IMR-90 (cell line): ENCODE results near the gene FAM120A. TPM values are rescaled to one million over a fixed set of nuclear protein-coding genes. Genes with fewer than 3 reads are reported as not detected.

Experiments
- ATAC-seq: fragments of 200-7000 bp; cut with Tn5 transposase; 2 replicates; pipeline ENCODE4 v1.9.1; 2020; ENCODE audit warnings: low read depth, mild to moderate bottlenecking, moderate library complexity
- BruUV-seq: library from RNA; stranded (reverse); fragments of 400-500 nt; replicated peaks from 2 replicates; lab custom pipeline; 2021; lab: Mats Ljungman, UMichigan
- CTCF ChIA-PET: fragments of 300-600 bp; formaldehyde crosslinking; extraction: SDS; loops from one replicate; lab custom pipeline; 2021; ENCODE audit warnings: antibody characterized with exemption; lab: Yijun Ruan, JAX
- POLR2A ChIA-PET: fragments of 300-600 bp; sonication (Branson Sonifier 250); formaldehyde crosslinking; loops from one replicate; lab custom pipeline; 2022; ENCODE audit warnings: antibody characterized with exemption; ENCODE audit not compliant: unreplicated experiment; lab: Charles Lee
- DNase-seq: peaks from one replicate; pipeline ENCODE4 v3.0.0; 2013
- H2AFZ ChIP-seq: replicated peaks from 2 replicates; pipeline ENCODE3; 2013; ENCODE audit warnings: low read length, mild to moderate bottlenecking; ENCODE audit not compliant: poor library complexity
- H2AK5ac ChIP-seq: 2 replicates; pipeline ENCODE4 v1.6.1; 2013; ENCODE audit warnings: low read depth, low read length, inconsistent platforms
- H2AK9ac ChIP-seq: replicated peaks from 2 replicates; pipeline ENCODE3; 2013; ENCODE audit warnings: mild to moderate bottlenecking, low read depth, low read length, moderate library complexity; ENCODE audit not compliant: poor library complexity
- H2BK120ac ChIP-seq: 2 replicates; pipeline ENCODE4 v1.6.1; 2013; ENCODE audit warnings: low read depth, low read length, inconsistent platforms
- H2BK15ac ChIP-seq: 3 replicates; pipeline ENCODE4 v1.6.1; 2013; ENCODE audit warnings: low read depth, low read length, inconsistent platforms
- H2BK20ac ChIP-seq: 2 replicates; pipeline ENCODE4 v1.6.1; 2013; ENCODE audit warnings: low read depth, mild to moderate bottlenecking, inconsistent platforms, low read length, moderate library complexity
- H2BK5ac ChIP-seq: 2 replicates; pipeline ENCODE4 v1.6.1; 2013; ENCODE audit warnings: mild to moderate bottlenecking, low read depth, low read length, inconsistent platforms; ENCODE audit not compliant: poor library complexity, severe bottlenecking
- H3K14ac ChIP-seq: replicated peaks from 2 replicates; pipeline ENCODE4 v1.6.1; 2013; ENCODE audit warnings: low read depth, low read length, inconsistent platforms
- H3K18ac ChIP-seq: 2 replicates; pipeline ENCODE4 v1.6.1; 2013; ENCODE audit warnings: low read depth, low read length, control low read depth
- H3K23ac ChIP-seq: 2 replicates; pipeline ENCODE4 v1.6.1; 2013; ENCODE audit warnings: low read depth, low read length, inconsistent platforms
- H3K27ac ChIP-seq: 2 replicates; pipeline ENCODE4 v1.5.1; 2013; ENCODE audit warnings: mild to moderate bottlenecking, control low read depth, low read length; ENCODE audit not compliant: insufficient read depth
- H3K27me3 ChIP-seq: 2 replicates; pipeline ENCODE4 v1.6.1; 2013; ENCODE audit warnings: low read length; ENCODE audit not compliant: control insufficient read depth, insufficient read depth
- H3K36me3 ChIP-seq: 2 replicates; pipeline ENCODE4 v1.6.1; 2013; ENCODE audit warnings: low read length, mixed read lengths; ENCODE audit not compliant: control insufficient read depth, insufficient read depth
- H3K4ac ChIP-seq: 2 replicates; pipeline ENCODE4 v1.6.1; 2013; ENCODE audit warnings: low read depth, low read length, inconsistent platforms
- H3K4me1 ChIP-seq: 2 replicates; pipeline ENCODE4 v1.6.1; 2013; ENCODE audit warnings: low read length, mixed read lengths; ENCODE audit not compliant: control insufficient read depth, insufficient read depth
- H3K4me2 ChIP-seq: 2 replicates; pipeline ENCODE4 v1.6.1; 2013; ENCODE audit warnings: low read depth, mild to moderate bottlenecking, control low read depth, low read length, moderate library complexity
- H3K4me3 ChIP-seq: 2 replicates; pipeline ENCODE4 v1.5.1; 2013; ENCODE audit warnings: low read depth, mild to moderate bottlenecking, control low read depth, low read length, moderate library complexity; ENCODE audit not compliant: insufficient read depth
- H3K56ac ChIP-seq: 2 replicates; pipeline ENCODE4 v1.6.1; 2013; ENCODE audit warnings: low read length, inconsistent platforms; ENCODE audit not compliant: insufficient read depth; ENCODE audit errors: extremely low read depth
- H3K79me1 ChIP-seq, 2 experiments: 2 replicates each; pipeline ENCODE4 v1.6.1; 2013; ENCODE audit warnings: low read length in 2 of 2, inconsistent platforms in 1 of 2, low read depth in 1 of 2
- H3K9ac ChIP-seq: 2 replicates; pipeline ENCODE4 v1.6.1; 2013; ENCODE audit warnings: low read depth, low read length, control low read depth
- H3K9me1 ChIP-seq: 2 replicates; pipeline ENCODE4 v1.6.1; 2013; ENCODE audit warnings: low read length, inconsistent platforms; ENCODE audit not compliant: insufficient read depth
- H3K9me3 ChIP-seq: 2 replicates; pipeline ENCODE4 v1.6.1; 2013; ENCODE audit warnings: low read length; ENCODE audit not compliant: control insufficient read depth, insufficient read depth
- H4K20me1 ChIP-seq: 2 replicates; pipeline ENCODE4 v1.6.1; 2013; ENCODE audit warnings: low read length, inconsistent platforms; ENCODE audit not compliant: insufficient read depth
- H4K5ac ChIP-seq: 2 replicates; pipeline ENCODE4 v1.6.1; 2013; ENCODE audit warnings: mild to moderate bottlenecking, low read depth, low read length, control low read depth
- H4K8ac ChIP-seq, 2 experiments: 2 replicates each; pipeline ENCODE4 v1.6.1; 2013; ENCODE audit warnings: low read depth in 2 of 2, low read length in 2 of 2, control low read depth in 1 of 2, inconsistent platforms in 1 of 2
- H4K91ac ChIP-seq: 2 replicates; pipeline ENCODE4 v1.6.1; 2013; ENCODE audit warnings: low read depth, low read length, inconsistent platforms; ENCODE audit not compliant: insufficient read depth
- CHD1 ChIP-seq: IDR thresholded peaks from 2 replicates; pipeline ENCODE4 v1.6.1; 2012; ENCODE audit warnings: low read depth, low read length, improper control_type of control experiment
- CTCF ChIP-seq: conservative IDR thresholded peaks from 2 replicates; pipeline ENCODE4 v1.5.1; 2012; ENCODE audit warnings: mild to moderate bottlenecking, low read depth, low read length, improper control_type of control experiment
- ELK1 ChIP-seq: fragments of 150-350 bp; IDR thresholded peaks from 2 replicates; pipeline ENCODE4 v1.6.1; 2016; ENCODE audit warnings: low read depth, mild to moderate bottlenecking, low read length, moderate library complexity, borderline replicate concordance
- FOS ChIP-seq: fragments of 150-350 bp; IDR thresholded peaks from 2 replicates; pipeline ENCODE4 v1.6.1; 2016; ENCODE audit warnings: low read depth, low read length
- MAZ ChIP-seq: IDR thresholded peaks from 2 replicates; pipeline ENCODE4 v1.6.1; 2012; ENCODE audit warnings: low read depth, mild to moderate bottlenecking, low read length, improper control_type of control experiment, moderate library complexity, borderline replicate concordance
- SMC3 ChIP-seq: fragments of 150-350 bp; IDR thresholded peaks from 2 replicates; pipeline ENCODE4 v1.6.1; 2016; ENCODE audit warnings: low read depth, mild to moderate bottlenecking, antibody characterized with exemption, low read length, moderate library complexity
- WGBS, 2 experiments: methylation state at CpG; one replicate each; pipeline versions ENCODE4 v1.1.5 to v1.1.7; 2013; ENCODE audit warnings: missing lambda C conversion rate in 2 of 2; ENCODE audit not compliant: insufficient read length in 1 of 2; ENCODE audit errors: extremely low coverage in 2 of 2; 5-methylcytosine and 5-hydroxymethylcytosine counted together
- dilution Hi-C: fragments of 300-500 bp; cut with HindIII; formaldehyde crosslinking; loops from one replicate; pipeline ENCODE4 v1.14.3; 2018; ENCODE audit warnings: low sequenced_read_pairs; ENCODE audit not compliant: unreplicated experiment
- in situ Hi-C: fragments of 300-500 bp; cut with MboI; formaldehyde crosslinking; loops from 3 replicates; pipeline ENCODE4 v1.14.3; 2019; ENCODE audit warnings: low sequenced_read_pairs, inconsistent platforms, mixed read lengths
- intact Hi-C: fragments of 100-400 bp; cut with micrococcal nuclease; formaldehyde crosslinking; loops from 2 replicates; pipeline ENCODE4 v1.10.0; 2022
- polyA plus RNA-seq, 3 experiments: library from polyadenylated mRNA; depleted of rRNA; stranded (reverse); fragments of >200 nt; gene quantifications; 2 replicates each; pipeline ENCODE4 v1.2.3, GENCODE V29; 2012; ENCODE audit warnings: low replicate concordance in 1 of 3
- total RNA-seq: library from RNA; depleted of rRNA; stranded (reverse); fragments of >200 nt; gene quantifications from 2 replicates; pipeline ENCODE4 v1.2.3, GENCODE V29; 2012

FAM120A gene
- total and polyA plus RNA-seq, 2 of the 4 experiments (the other 2 are of a cell fraction), result 61.6 to 75.1 TPM

- Histone ChIP-seq H2BK120ac (no peak overlapping the region), H4K8ac (no peak overlapping the region), H2BK20ac (no peak overlapping the region), H4K20me1 (peaks cover 78% of the 10 kb centered on the region), H2AK9ac (no peak overlapping the region), H3K14ac (no peak overlapping the region), H3K27ac (no peak overlapping the region), H3K9me1 (peaks cover 19% of the 10 kb centered on the region), H4K5ac (no peak overlapping the region), H3K4ac (no peak overlapping the region), H2AK5ac (no peak overlapping the region), H3K4me2 (no peak overlapping the region), H2BK5ac (no peak overlapping the region), H3K79me1 (peaks cover 16 to 69% of the 10 kb centered on the region in 2 experiments; a peak in 3 of 4 replicates), H3K9ac (no peak overlapping the region), H3K56ac (no peak overlapping the region), H3K4me1 (peaks cover 15% of the 10 kb centered on the region), H3K23ac (no peak overlapping the region), H3K36me3 (no peaks in the 10 kb centered on the region), H4K91ac (no peak overlapping the region), H3K4me3 (no peak overlapping the region), H3K9me3 (no peaks in the 10 kb centered on the region), H3K27me3 (no peaks in the 10 kb centered on the region), H3K18ac (no peak overlapping the region), H2BK15ac (no peak overlapping the region), H2AFZ (no peak overlapping the region)
- in situ Hi-C loops (loop anchor here (25.0 kb wide), 1 partner anchor 696 kb away; no protein-coding TSS in a partner anchor), dilution Hi-C loops (loop anchor here (10.0 kb wide), 1 partner anchor 99 kb away; no protein-coding TSS in a partner anchor), intact Hi-C loops (no loop called here)
- POLR2A ChIA-PET, result no interaction called here
- CTCF ChIA-PET, result interaction anchor here (0.9 kb wide), 1 partner anchor 100 kb away, joined by 3 read pairs; no protein-coding TSS in a partner anchor
- WGBS, 2 experiments, result no CpG with 5 or more reads among the region's 6 CpGs
- TF ChIP-seq CTCF, result no peak
- no peak for TF ChIP-seq CHD1
- TF ChIP-seq SMC3, result no peak
- TF ChIP-seq FOS, result no peak
- no peak for TF ChIP-seq MAZ
- no peak for TF ChIP-seq ELK1
- DNase-seq (no peak), ATAC-seq (no peak)
- BruUV-seq, result no TSS peak
Measured at GRCh38 chr9:93465855-93466254, 14.4 kb downstream of the FAM120A start.
